UCSD-AML1 (cell line): Measurements from ENCODE around the gene AHNAK2.

Experiments used
- DNase-seq: peaks from one replicate; lab custom pipeline; 2025; ENCODE audit not compliant: unreplicated experiment; lab: John Stamatoyannopoulos, UW

AHNAK2 gene

GRCh38 chr14:104887623-104888488 lies 90.3 kb downstream of the AHNAK2 start:
- DNase-seq, result no peak
